Smooth muscle cell (in vitro differentiated cells): ENCODE results near the gene ADD2. TPM values are rescaled to one million over a fixed set of nuclear protein-coding genes. Genes with fewer than 3 reads are reported as not detected.

Source experiments
- DNase-seq: peaks from one replicate; lab custom pipeline; 2025; ENCODE audit not compliant: unreplicated experiment; lab: John Stamatoyannopoulos, UW
- H2AFZ ChIP-seq: fragments of 200-600 bp; sonication (generic); 2 replicates; pipeline ENCODE4 v1.6.0; 2016; ENCODE audit warnings: antibody characterized with exemption, low read depth, mild to moderate bottlenecking
- H3F3A ChIP-seq: fragments of 200-600 bp; sonication (generic); 2 replicates; pipeline ENCODE4 v1.6.0; 2017; ENCODE audit warnings: antibody characterized with exemption, low read depth
- H3K27ac ChIP-seq: fragments of 200-600 bp; sonication (generic); 2 replicates; pipeline ENCODE4 v1.5.1; 2016; ENCODE audit warnings: low read depth, mild to moderate bottlenecking
- H3K27me3 ChIP-seq: fragments of 200-600 bp; sonication (generic); 2 replicates; pipeline ENCODE4 v1.6.1; 2016; ENCODE audit warnings: low read depth, mild to moderate bottlenecking
- H3K36me3 ChIP-seq: fragments of 200-600 bp; sonication (generic); 2 replicates; pipeline ENCODE4 v1.5.1; 2016; ENCODE audit warnings: low read depth
- H3K4me1 ChIP-seq: fragments of 200-600 bp; sonication (generic); 2 replicates; pipeline ENCODE4 v1.5.1; 2016; ENCODE audit warnings: low read depth
- H3K4me2 ChIP-seq: fragments of 200-600 bp; sonication (generic); 2 replicates; pipeline ENCODE4 v1.6.0; 2016; ENCODE audit warnings: mild to moderate bottlenecking
- H3K4me3 ChIP-seq: fragments of 200-600 bp; sonication (generic); 2 replicates; pipeline ENCODE4 v1.5.1; 2016; ENCODE audit warnings: mild to moderate bottlenecking
- H3K79me2 ChIP-seq: fragments of 200-600 bp; sonication (generic); 2 replicates; pipeline ENCODE4 v1.6.0; 2016; ENCODE audit warnings: low read depth, mild to moderate bottlenecking
- H3K9ac ChIP-seq: fragments of 200-600 bp; sonication (generic); 2 replicates; pipeline ENCODE4 v1.6.0; 2016; ENCODE audit warnings: low read depth
- H3K9me3 ChIP-seq: fragments of 200-600 bp; sonication (generic); replicated peaks from 2 replicates; pipeline ENCODE4 v1.5.1; 2016; ENCODE audit warnings: low read depth
- H4K20me1 ChIP-seq: fragments of 200-600 bp; sonication (generic); 2 replicates; pipeline ENCODE4 v1.6.0; 2016; ENCODE audit warnings: low read depth
- CTCF ChIP-seq: fragments of 200-600 bp; sonication (generic); IDR thresholded peaks from 2 replicates; pipeline ENCODE4 v1.5.1; 2017; ENCODE audit warnings: borderline replicate concordance, mild to moderate bottlenecking, antibody characterized with exemption; ENCODE audit not compliant: insufficient read depth, poor library complexity, severe bottlenecking
- WGBS: methylation state at CpG from one replicate; pipeline ENCODE4 v1.1.7; 2016; ENCODE audit warnings: low lambda C conversion rate; 5-methylcytosine and 5-hydroxymethylcytosine counted together
- polyA plus RNA-seq: library from polyadenylated mRNA; unstranded; fragments of >200 nt; fragmentation: Nextera tagmentation; extraction: Ambion mirVana; gene quantifications from 2 replicates; pipeline ENCODE4 v1.2.1, GENCODE V29; 2016
- total RNA-seq: library from RNA; depleted of rRNA; stranded (reverse); fragments of >200 nt; gene quantifications from 2 replicates; pipeline ENCODE4 v1.2.3, GENCODE V29; 2014

ADD2 gene
- total and polyA plus RNA-seq, 2 experiments from 2014 or later = 4.3 to 7.1 TPM

GRCh38 chr2:70718241-70718640 is 49.8 kb downstream of the ADD2 start:
- H4K20me1 ChIP-seq = no peaks in the 10 kb centered on the region
- H2AFZ ChIP-seq = no peak overlapping the region
- no peaks in the 10 kb centered on the region for H3K36me3 ChIP-seq
- H3K4me3 ChIP-seq = no peak overlapping the region
- no peaks in the 10 kb centered on the region for H3K27me3 ChIP-seq
- no peak overlapping the region for H3K27ac ChIP-seq
- H3K4me1 ChIP-seq = no peaks in the 10 kb centered on the region
- no peak for TF ChIP-seq CTCF
- H3K9me3 ChIP-seq = no peaks in the 10 kb centered on the region
- H3K79me2 ChIP-seq = no peaks in the 10 kb centered on the region
- H3F3A ChIP-seq = no peaks in the 10 kb centered on the region
- H3K9ac ChIP-seq = no peak overlapping the region
- 97% methylated on average over 2 of the region's 2 CpGs for WGBS
- no peak for DNase-seq
- no peak overlapping the region for H3K4me2 ChIP-seq

GRCh38 chr2:70717431-70718038 is 50.5 kb downstream of the ADD2 start:
- WGBS = 92% methylated on average over 7 of the region's 7 CpGs
- H3K27me3 ChIP-seq = no peaks in the 10 kb centered on the region
- no peaks in the 10 kb centered on the region for H3K4me1 ChIP-seq
- H4K20me1 ChIP-seq = no peaks in the 10 kb centered on the region
- no peaks in the 10 kb centered on the region for H3K9me3 ChIP-seq
- no peak for DNase-seq
- H3K36me3 ChIP-seq = no peaks in the 10 kb centered on the region
- TF ChIP-seq CTCF = no peak
- no peaks in the 10 kb centered on the region for H3F3A ChIP-seq
- no peak overlapping the region for H3K9ac ChIP-seq
- no peaks in the 10 kb centered on the region for H3K79me2 ChIP-seq
- H3K4me2 ChIP-seq = no peak overlapping the region
- H3K27ac ChIP-seq = no peak overlapping the region
- no peak overlapping the region for H2AFZ ChIP-seq
- H3K4me3 ChIP-seq = no peak overlapping the region

GRCh38 chr2:70716951-70717350 is 51.0 kb downstream of the ADD2 start:
- H3K9me3 ChIP-seq = no peaks in the 10 kb centered on the region
- H3K79me2 ChIP-seq = no peaks in the 10 kb centered on the region
- DNase-seq = no peak
- no peaks in the 10 kb centered on the region for H3K4me1 ChIP-seq
- H2AFZ ChIP-seq = no peak overlapping the region
- H3K27ac ChIP-seq = no peak overlapping the region
- TF ChIP-seq CTCF = no peak
- H4K20me1 ChIP-seq = no peaks in the 10 kb centered on the region
- H3K36me3 ChIP-seq = no peaks in the 10 kb centered on the region
- 96% methylated on average over 3 of the region's 3 CpGs for WGBS
- H3K27me3 ChIP-seq = no peaks in the 10 kb centered on the region
- H3K4me2 ChIP-seq = no peak overlapping the region
- H3K4me3 ChIP-seq = no peak overlapping the region
- H3F3A ChIP-seq = no peaks in the 10 kb centered on the region
- H3K9ac ChIP-seq = no peak overlapping the region

GRCh38 chr2:70716131-70716743 is 51.8 kb downstream of the ADD2 start:
- no peaks in the 10 kb centered on the region for H3F3A ChIP-seq
- no peaks in the 10 kb centered on the region for H3K36me3 ChIP-seq
- H3K9me3 ChIP-seq = no peaks in the 10 kb centered on the region
- no peak for TF ChIP-seq CTCF
- no peak overlapping the region for H2AFZ ChIP-seq
- no peak overlapping the region for H3K4me2 ChIP-seq
- H4K20me1 ChIP-seq = no peaks in the 10 kb centered on the region
- WGBS = 90% methylated on average over 7 of the region's 7 CpGs
- DNase-seq = no peak
- no peaks in the 10 kb centered on the region for H3K27me3 ChIP-seq
- H3K4me3 ChIP-seq = no peak overlapping the region
- H3K27ac ChIP-seq = no peak overlapping the region
- H3K79me2 ChIP-seq = no peaks in the 10 kb centered on the region
- no peak overlapping the region for H3K9ac ChIP-seq
- no peaks in the 10 kb centered on the region for H3K4me1 ChIP-seq
